GM18507 (cell line): Measurements from ENCODE around the gene TRIM2.
A peak's percentile ranks its signal among the peaks of the same experiment; 100 is the strongest.

Source experiments
- DNase-seq: peaks from one replicate; pipeline ENCODE4 v3.0.0; 2011; ENCODE audit warnings: low read depth; ENCODE audit not compliant: insufficient read length; ENCODE audit errors: extremely low spot score
- FAIRE-seq: peaks from 2 replicates; lab custom pipeline; 2011; peaks lifted over from hg19 to GRCh38; lab: Jason Lieb, UNC

Gene TRIM2

DNA sequence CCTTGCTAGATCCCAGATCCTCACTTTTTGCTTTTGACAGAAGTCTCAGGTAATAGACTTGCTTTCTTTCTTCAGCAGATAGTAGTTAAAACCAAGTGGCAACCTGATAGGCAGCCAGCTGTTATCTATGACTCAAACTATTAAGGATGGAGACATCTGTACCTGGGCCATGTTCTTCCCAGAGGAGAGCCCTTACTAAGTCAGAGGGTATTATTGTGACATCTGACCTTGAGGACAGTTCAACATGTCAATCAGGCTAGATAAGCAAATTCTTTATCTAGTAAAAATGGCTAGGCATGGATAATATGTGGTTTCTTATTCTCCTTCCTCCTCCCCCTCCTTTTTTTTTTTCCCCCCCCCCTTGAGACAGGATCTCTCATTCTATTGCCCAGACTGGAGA, 39.2 kb downstream of the TRIM2 start:
- FAIRE-seq (no peak), DNase-seq (no peak)

DNA sequence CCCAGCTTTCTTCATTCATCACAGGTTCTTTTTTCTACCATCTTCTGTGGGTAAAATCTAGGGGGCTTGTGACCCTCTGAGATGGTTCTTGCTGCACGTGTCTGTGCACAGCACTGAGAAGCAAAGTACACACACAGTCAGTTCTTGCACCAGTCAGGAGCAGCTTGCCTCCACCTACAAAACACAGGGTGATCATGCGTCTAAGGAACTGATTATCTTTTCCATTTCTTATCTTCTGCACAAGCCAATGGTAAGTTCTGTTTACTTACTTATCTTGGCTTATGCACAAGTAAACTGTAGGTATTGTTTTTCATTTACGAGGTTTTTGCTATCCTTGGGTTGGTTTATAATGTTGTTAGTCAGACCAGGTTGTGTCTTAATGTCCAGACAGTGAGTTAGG, 40.7 kb downstream of the TRIM2 start:
- DNase-seq (no peak), FAIRE-seq (no peak)

DNA sequence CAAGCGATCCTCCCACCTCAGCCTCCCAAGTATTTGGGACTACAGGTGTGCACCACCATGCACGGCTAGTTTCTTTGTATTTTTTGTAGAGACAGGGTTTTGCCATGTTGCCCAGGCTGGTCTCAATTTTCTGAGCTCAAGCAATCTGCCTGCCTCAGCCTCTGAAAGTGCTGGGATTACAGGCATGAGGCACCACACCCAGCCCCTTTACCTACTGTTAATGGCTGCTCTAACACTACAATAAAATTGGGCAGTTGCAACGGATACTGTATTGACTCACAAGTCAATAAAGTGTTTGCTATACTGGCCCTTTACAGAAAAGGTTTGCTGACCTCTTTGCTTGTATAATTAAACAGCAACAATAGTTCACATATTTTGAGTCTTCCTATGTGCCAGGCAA, 41.5 kb downstream of the TRIM2 start:
- no peak for DNase-seq
- no peak for FAIRE-seq

DNA sequence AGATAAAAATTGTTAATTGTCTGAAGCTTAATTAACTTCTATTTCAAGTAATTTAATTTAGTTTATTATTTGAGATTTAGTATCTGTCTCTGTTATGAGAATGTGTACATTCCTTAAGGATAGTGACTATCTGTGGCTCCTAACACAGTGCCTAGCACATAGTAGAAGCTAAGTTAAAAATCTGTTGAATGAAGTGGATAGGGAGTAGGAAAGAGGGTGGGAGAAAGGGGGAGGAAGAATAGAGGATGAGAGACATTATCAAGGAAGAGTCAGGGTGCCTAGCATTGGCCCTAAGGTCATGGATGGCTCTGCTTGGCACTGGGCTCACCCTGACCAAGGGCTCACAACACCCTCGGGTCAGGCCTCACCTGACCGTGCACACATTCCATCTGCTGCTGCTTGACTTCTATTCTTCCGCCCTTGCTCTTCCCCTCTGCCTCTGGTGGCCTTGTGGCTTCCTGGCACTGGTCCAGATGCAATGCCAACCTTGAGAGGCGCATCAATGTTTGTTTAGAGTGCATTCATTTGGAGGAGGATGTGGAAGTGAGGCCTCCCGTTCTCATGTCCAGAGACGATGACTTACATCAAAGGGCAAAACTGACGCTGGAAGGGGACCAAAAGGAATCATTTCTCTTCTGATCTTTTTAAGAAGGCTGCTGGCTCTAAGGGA, 42.3 kb downstream of the TRIM2 start:
- no peak for DNase-seq
- no peak for FAIRE-seq

DNA sequence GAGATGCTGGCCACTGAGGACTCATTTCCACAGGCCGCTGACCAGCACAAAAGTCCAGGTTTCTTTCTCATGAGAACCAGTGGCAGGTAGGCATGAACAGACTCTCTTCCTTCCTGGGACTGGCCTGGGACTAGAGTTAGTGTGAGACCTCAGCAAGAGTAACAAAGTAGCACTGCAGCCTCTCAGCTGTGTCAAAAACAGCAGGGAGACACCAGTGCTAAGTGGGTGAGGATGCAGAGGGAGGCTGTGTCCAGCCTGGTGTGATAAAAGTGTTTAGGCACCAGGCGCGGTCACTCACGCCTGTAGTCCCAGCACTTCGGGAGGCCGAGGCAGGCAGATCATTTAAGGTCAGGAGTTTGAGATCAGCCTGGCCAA, 42.9 kb downstream of the TRIM2 start:
- DNase-seq: no peak
- no peak for FAIRE-seq

DNA sequence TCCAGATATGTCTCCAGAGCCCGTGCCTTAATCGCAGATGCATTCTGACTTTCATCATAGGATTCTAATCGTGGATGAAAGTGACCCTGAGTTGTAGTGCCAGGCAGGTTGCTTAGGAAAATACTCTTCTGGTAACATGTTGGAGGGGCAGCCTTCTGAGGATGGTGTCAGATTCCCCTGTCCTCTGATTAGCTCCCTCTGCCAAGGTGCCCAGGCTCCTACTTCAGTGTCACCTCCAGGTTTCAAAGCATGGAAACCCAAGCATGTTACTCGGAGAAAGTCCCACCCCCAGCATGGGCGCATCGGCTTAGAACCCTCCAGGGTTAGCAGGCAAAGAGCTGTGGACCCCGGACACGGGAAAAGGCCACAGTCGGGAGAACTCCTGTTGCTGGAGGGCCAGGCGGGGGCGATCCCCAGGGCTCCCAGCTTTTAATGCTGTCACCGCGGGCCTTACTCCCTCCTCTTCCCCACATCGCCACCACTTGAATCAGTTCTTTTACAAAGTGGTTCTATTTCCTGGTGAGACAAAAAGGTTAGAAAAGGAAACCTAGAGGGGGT, 44.5 kb downstream of the TRIM2 start:
- DNase-seq (no peak), FAIRE-seq (no peak)

DNA sequence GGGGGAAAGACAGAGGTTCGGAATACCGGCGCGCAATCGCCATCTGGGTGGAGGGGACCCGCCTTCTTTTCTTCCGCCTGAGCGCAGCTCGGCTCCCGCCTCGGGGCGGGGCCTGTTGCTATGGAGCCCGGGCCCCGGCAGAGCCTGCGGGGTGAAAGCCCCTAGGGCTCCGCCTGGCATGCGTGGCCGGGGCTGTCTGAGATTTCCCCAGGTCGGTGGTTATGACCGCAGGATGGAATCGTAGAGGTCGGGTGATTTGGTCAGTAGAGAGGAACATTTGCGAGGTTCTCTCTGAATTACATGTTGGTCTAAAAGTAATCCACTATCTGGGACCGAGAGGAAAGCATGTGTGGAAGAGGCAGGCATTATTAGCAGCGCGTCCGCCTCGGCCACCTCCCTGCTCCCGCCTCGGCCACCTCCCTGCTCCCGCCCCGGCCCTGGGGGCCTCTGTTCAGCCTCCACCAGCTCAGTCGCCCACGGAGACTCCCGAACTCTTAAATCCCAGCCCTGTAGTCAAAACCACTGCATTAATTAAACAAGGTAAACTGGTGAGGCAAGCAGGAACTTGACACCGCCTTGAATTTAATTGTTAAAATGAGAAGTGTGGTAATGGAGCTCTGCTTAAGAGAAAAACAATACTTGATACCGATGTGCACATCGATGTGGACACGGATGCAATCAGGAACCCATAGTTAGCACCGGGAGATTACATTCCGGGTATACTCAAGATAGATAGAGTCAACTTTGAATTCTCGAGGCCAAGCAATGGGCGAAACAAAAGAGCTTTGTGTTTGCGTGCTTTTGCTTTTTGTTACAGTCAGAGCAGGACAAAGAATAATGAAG, 45.2 kb downstream of the TRIM2 start:
- peak; percentile 98 for FAIRE-seq

DNA sequence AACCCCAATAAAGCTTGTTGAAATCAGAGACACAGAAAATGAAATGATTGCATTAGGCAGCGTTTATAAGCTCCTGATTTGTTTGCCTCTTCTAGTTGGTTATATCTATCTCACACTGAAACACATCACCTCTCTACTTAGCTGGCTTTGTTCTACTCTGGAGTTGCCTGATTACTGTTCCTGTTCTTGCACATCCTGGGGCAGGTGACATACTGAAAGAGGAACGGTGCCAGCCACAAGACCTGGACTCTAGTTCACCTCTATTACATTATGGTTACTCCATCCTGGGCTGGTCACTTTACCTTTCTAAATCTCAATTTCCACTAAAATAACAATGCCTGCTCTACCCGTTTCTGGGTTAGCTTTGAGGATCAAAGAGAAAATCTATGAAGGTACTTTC, 47.9 kb downstream of the TRIM2 start:
- DNase-seq (no peak), FAIRE-seq (peak; percentile 42)

More for the DNA sequence above, 45.2 kb downstream of the TRIM2 start:
- DNase-seq: peak; percentile 85

DNA sequence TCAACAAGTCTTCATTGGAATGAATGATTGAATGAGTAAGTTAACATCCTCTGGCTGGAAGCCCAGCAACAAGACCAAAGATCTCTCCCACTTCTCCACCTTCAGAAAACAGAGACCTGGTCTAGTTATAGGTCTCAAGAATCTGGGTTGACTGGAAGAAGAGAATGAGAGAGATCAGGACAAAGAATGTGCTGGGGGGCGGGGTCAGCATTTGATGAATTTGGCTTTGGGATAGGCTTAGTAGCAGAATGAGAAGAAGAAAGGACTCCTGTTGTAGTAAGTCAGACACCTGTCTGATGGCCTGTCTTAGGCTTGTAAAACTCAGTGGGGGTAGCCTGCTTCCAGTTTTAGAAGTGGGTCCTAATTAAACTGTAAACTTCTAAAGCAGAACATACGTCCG, 51.0 kb downstream of the TRIM2 start:
- DNase-seq (no peak), FAIRE-seq (no peak)

DNA sequence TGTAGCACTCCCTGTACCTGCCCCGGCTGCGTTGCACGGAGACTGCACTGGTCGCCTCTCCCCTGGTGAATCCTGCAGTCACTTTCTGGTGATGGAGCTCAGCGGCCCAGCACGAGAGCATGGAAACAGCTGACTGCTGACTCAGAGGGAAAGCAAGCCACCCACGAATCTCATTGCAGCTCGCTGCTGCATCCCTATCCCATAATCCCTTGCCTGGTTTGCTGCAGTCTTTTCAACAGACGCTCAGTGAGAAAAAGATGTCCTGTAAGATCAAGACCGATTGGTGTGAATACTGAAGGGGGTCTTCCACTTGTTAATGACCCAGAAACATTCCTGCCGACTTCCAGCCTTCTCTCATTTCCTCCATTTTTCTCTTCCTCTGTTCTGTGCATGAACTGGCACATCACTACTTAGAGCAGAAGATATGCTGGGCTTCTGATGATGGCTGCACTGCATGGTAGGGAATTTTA, 52.9 kb downstream of the TRIM2 start:
- DNase-seq (no peak), FAIRE-seq (peak; percentile 29)

DNA sequence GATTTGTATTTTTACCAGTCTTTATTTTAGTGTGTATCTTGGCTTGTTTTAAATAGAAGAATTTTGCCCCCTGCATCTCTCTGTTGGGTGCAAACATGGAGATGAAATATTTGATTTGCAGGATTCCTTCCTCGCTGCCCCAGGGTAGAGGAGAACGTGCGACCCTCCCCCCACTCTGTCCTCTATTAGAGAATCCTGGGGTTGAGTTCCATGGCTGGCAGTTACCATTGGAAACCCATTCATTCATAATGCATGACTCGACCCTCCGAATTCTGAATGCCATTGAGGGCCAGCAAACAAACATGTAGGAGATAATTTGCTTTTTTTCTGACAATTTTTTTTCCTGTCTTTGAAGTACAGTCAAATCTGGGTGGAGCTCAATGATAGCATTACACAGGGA, 53.7 kb downstream of the TRIM2 start:
- FAIRE-seq (no peak), DNase-seq (no peak)

DNA sequence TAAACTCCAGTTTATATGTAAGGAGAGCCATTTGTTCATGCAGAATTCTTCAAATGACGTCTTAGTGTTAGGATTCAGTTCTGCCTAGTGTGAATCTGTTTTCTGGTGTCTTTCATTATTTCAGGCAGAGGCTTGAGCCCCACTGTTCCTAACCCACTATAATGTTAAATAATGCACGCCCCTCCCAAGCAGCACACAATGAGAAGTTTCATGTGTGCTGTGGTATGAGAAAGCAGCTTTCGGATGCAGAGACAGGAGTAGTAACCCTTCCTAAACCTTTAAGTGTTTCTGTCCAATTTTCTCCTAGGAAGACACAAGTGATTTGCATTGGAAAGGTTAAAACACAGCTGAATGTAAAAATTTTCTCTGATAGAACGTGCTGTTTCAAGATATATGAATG, 54.5 kb downstream of the TRIM2 start:
- no peak for DNase-seq
- FAIRE-seq: no peak

DNA sequence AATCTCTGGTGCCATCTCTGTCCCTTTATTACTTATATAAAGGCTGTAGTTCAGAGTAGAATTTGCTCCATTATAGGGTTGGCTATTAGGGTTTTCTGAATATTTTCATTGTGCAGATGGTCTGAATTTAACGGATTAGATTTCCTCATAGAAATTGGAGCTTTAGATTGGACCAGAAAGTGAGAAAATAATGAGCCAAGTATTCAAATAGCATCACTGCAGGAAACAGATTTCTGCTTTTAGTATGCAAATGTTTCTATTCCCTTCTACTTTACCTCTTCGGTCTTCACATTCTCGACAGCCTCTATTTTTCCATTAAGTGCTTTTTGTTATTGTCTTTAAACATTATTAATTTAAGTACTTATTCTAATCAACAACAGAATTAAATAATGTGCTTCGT, 55.4 kb downstream of the TRIM2 start:
- DNase-seq (no peak), FAIRE-seq (no peak)

DNA sequence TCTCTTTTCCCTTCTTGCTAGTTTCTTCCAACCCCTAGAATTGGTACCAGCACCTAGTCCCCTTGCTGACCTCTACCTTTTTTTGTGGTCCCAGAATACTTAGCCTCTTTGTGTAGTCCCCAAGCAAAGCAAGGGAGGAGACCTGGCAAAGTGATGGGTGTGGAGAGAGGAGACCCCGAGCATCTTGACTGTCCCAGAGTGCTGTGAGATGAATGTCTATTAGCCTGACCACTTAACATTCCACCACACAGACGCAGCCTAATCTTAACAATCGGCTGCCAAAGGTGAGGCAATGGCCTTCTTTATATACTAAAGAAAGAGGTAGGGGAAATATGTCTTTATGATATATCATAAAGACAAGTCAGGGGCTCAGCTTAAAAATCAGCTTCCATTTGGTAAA, 55.9 kb downstream of the TRIM2 start:
- FAIRE-seq (no peak), DNase-seq (no peak)

DNA sequence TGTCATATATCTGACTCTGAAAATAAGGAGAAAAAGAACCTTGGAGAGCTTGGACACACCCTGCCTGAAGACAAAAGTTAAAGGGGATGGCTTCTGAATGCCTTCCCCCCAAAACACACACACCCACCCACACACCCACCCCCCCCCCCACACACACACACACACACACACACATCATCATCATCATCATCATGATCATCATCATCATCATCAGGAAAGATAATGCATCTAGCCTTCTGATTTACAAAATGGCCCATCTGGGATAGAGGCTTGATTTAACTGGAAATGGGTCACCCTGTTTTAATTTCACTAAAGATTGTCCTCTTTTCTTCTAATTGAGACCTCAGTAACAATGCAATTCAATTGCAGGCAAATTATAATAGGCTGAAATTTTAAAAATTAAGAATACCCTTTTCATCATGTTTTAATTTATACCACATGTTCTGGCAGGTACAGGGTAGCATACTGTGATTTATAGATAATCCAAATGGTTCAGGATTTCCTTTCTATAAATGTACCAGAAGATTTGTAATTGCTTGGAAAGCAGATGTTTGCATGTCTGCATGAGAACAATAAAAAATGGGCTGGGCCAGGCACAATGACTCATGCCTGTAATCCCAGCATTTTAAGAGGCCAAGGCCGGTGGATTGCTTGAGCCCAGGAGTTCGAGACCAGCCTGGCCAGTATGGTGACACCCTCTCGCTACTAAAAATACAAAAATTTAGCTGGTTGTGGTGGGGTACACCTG, 56.5 kb downstream of the TRIM2 start:
- DNase-seq: no peak
- FAIRE-seq: no peak

DNA sequence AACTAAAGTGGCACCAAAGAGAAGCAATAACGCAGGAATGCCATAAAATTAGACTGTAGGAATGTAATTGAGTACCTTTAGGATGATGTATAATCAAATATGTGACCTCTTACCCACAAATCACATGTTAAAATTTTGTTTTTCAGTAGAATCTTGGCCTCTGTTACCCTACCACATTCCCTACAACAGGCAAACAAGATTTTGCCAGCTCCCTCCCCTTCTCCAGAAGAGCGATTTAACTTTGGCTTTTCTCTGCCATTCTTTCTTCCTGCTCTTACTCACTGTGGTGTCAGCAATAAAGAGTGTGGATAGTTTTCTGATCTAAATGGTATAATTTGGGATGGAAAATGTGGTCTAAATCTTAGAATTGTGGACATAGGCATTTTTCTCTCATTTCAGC, 57.2 kb downstream of the TRIM2 start:
- no peak for FAIRE-seq

DNA sequence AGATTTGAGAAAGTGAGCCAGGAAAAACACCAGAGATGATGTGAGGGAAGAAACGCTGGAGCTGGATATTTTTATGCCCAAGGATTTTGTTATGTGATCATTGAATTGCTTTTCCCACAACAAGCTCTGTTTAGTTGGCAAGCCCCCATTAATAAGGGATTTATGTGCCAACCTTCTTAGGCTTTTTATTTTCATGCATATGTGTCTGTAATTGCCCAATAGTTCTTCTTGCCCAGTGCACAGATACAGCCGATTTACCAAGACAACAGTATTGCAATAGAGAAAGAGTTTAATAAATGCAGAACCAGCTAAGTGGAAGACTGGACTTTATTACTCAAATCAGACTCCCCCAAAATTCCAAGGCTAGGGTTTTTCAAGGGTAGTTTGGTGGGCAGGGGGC, 57.7 kb downstream of the TRIM2 start:
- no peak for DNase-seq
- FAIRE-seq: no peak

More for the DNA sequence above, 57.2 kb downstream of the TRIM2 start:
- no peak for DNase-seq

DNA sequence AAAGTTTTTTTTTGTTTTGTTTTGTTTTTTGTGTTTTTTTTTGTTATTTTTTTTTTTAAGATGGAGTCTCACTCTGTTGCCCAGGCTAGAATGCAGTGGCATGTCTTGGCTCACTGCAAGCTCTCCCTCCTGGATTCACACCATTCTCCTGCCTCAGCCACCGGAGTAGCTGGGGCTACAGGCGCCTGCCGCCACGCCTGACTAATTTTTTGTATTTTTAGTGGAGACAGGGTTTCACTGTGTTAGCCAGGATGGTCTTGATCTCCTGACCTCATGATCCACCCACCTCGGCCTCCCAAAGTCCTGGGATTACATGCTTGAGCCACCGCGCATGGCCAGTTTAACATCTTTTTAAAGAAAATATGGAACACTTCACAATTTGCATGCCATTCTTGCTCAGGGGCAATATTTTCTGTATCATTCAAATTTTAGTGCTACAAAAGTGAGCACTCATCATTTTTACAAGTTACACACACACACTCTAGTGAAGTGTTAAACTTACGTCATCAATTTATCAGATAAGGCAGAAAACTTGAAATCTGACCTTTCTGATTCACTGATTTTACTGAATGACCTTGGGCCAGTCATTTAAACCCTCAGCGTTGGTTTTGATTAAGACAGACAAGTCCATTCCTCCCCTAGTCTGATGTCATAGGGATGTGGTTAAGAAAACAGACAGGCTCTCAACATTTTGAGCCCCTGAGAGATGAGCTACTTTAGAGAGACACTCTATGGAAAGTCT, 61.2 kb downstream of the TRIM2 start:
- no peak for DNase-seq
- no peak for FAIRE-seq

DNA sequence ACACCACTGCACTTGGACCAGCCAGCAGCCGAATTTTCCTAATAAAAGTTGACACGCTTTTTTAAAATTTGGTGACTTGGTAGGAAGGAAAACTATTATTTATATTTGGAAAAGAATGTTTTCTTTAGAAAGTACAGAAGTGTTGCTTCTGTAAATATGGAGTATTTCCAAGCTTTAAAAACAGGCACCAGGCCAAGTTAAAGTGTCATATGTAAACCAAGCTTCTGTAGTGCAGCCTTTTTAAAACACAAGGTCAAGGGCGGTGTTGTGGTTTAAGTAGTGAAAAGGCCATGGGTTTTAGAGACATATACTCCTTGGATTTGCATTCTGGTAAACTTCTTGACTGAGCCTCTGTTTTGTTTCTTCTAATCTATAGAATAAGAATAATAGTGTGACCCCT, 62.7 kb downstream of the TRIM2 start:
- no peak for DNase-seq
- FAIRE-seq: no peak
